Smooth muscle cell (in vitro differentiated cells): ENCODE data around the gene IPPK. TPM values are rescaled to one million over a fixed set of nuclear protein-coding genes. Genes with fewer than 3 reads are reported as not detected.

ENCODE experiments used
- DNase-seq: peaks from one replicate; lab custom pipeline; 2025; ENCODE audit not compliant: unreplicated experiment; lab: John Stamatoyannopoulos, UW
- H2AFZ ChIP-seq: fragments of 200-600 bp; sonication (generic); 2 replicates; pipeline ENCODE4 v1.6.0; 2016; ENCODE audit warnings: antibody characterized with exemption, low read depth, mild to moderate bottlenecking
- H3F3A ChIP-seq: fragments of 200-600 bp; sonication (generic); 2 replicates; pipeline ENCODE4 v1.6.0; 2017; ENCODE audit warnings: antibody characterized with exemption, low read depth
- H3K27ac ChIP-seq: fragments of 200-600 bp; sonication (generic); 2 replicates; pipeline ENCODE4 v1.5.1; 2016; ENCODE audit warnings: low read depth, mild to moderate bottlenecking
- H3K27me3 ChIP-seq: fragments of 200-600 bp; sonication (generic); 2 replicates; pipeline ENCODE4 v1.6.1; 2016; ENCODE audit warnings: low read depth, mild to moderate bottlenecking
- H3K36me3 ChIP-seq: fragments of 200-600 bp; sonication (generic); 2 replicates; pipeline ENCODE4 v1.5.1; 2016; ENCODE audit warnings: low read depth
- H3K4me1 ChIP-seq: fragments of 200-600 bp; sonication (generic); 2 replicates; pipeline ENCODE4 v1.5.1; 2016; ENCODE audit warnings: low read depth
- H3K4me2 ChIP-seq: fragments of 200-600 bp; sonication (generic); 2 replicates; pipeline ENCODE4 v1.6.0; 2016; ENCODE audit warnings: mild to moderate bottlenecking
- H3K4me3 ChIP-seq: fragments of 200-600 bp; sonication (generic); 2 replicates; pipeline ENCODE4 v1.5.1; 2016; ENCODE audit warnings: mild to moderate bottlenecking
- H3K79me2 ChIP-seq: fragments of 200-600 bp; sonication (generic); 2 replicates; pipeline ENCODE4 v1.6.0; 2016; ENCODE audit warnings: low read depth, mild to moderate bottlenecking
- H3K9ac ChIP-seq: fragments of 200-600 bp; sonication (generic); 2 replicates; pipeline ENCODE4 v1.6.0; 2016; ENCODE audit warnings: low read depth
- H3K9me3 ChIP-seq: fragments of 200-600 bp; sonication (generic); replicated peaks from 2 replicates; pipeline ENCODE4 v1.5.1; 2016; ENCODE audit warnings: low read depth
- H4K20me1 ChIP-seq: fragments of 200-600 bp; sonication (generic); 2 replicates; pipeline ENCODE4 v1.6.0; 2016; ENCODE audit warnings: low read depth
- WGBS: methylation state at CpG from one replicate; pipeline ENCODE4 v1.1.7; 2016; ENCODE audit warnings: low lambda C conversion rate; 5-methylcytosine and 5-hydroxymethylcytosine counted together
- polyA plus RNA-seq: library from polyadenylated mRNA; unstranded; fragments of >200 nt; fragmentation: Nextera tagmentation; extraction: Ambion mirVana; gene quantifications from 2 replicates; pipeline ENCODE4 v1.2.1, GENCODE V29; 2016
- total RNA-seq: library from RNA; depleted of rRNA; stranded (reverse); fragments of >200 nt; gene quantifications from 2 replicates; pipeline ENCODE4 v1.2.3, GENCODE V29; 2014
- TF ChIP-seq, protein P1 (sequence below): fragments of 200-600 bp; sonication (generic); IDR thresholded peaks from 2 replicates; pipeline ENCODE4 v1.5.1; 2017; ENCODE audit warnings: borderline replicate concordance, mild to moderate bottlenecking, antibody characterized with exemption; ENCODE audit not compliant: insufficient read depth, poor library complexity, severe bottlenecking

Gene IPPK
- total and polyA plus RNA-seq, 2 experiments from 2014 or later, result 9.4 to 22.1 TPM

DNA sequence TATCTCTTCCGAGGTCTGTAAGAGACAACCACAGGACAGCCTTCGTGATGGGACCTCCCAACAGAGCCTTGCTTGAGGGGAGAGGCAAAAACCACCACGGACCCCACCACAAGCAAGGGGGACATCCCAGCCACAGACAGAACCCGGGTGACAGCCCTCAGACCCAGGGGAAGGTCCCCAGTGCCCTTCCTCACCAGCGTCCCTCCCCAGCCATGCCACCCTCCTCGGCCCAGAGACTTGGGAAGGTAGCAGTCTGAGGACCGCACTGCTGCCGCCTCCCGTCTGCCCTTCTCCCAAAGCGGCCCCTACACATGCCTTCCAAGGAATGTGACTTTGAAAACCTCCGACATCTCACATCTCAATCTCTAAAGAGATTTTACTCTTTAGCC lies 13.4 kb downstream of the IPPK start:
- TF ChIP-seq, protein P1, sequence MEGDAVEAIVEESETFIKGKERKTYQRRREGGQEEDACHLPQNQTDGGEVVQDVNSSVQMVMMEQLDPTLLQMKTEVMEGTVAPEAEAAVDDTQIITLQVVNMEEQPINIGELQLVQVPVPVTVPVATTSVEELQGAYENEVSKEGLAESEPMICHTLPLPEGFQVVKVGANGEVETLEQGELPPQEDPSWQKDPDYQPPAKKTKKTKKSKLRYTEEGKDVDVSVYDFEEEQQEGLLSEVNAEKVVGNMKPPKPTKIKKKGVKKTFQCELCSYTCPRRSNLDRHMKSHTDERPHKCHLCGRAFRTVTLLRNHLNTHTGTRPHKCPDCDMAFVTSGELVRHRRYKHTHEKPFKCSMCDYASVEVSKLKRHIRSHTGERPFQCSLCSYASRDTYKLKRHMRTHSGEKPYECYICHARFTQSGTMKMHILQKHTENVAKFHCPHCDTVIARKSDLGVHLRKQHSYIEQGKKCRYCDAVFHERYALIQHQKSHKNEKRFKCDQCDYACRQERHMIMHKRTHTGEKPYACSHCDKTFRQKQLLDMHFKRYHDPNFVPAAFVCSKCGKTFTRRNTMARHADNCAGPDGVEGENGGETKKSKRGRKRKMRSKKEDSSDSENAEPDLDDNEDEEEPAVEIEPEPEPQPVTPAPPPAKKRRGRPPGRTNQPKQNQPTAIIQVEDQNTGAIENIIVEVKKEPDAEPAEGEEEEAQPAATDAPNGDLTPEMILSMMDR, result no peak
- no peak overlapping the region for H3K4me2 ChIP-seq
- peaks cover 63% of the 10 kb centered on the region for H4K20me1 ChIP-seq
- H3K27ac ChIP-seq, result no peak overlapping the region
- no peak for DNase-seq
- H3K4me1 ChIP-seq, result peaks cover 11% of the 10 kb centered on the region
- H3K9me3 ChIP-seq, result no peaks in the 10 kb centered on the region
- H2AFZ ChIP-seq, result no peak overlapping the region
- no peaks in the 10 kb centered on the region for H3F3A ChIP-seq
- peaks cover 30% of the 10 kb centered on the region for H3K79me2 ChIP-seq
- 94% methylated on average over 11 of the region's 11 CpGs for WGBS
- H3K9ac ChIP-seq, result no peak overlapping the region
- no peaks in the 10 kb centered on the region for H3K27me3 ChIP-seq
- no peak overlapping the region for H3K4me3 ChIP-seq
- H3K36me3 ChIP-seq, result no peaks in the 10 kb centered on the region

DNA sequence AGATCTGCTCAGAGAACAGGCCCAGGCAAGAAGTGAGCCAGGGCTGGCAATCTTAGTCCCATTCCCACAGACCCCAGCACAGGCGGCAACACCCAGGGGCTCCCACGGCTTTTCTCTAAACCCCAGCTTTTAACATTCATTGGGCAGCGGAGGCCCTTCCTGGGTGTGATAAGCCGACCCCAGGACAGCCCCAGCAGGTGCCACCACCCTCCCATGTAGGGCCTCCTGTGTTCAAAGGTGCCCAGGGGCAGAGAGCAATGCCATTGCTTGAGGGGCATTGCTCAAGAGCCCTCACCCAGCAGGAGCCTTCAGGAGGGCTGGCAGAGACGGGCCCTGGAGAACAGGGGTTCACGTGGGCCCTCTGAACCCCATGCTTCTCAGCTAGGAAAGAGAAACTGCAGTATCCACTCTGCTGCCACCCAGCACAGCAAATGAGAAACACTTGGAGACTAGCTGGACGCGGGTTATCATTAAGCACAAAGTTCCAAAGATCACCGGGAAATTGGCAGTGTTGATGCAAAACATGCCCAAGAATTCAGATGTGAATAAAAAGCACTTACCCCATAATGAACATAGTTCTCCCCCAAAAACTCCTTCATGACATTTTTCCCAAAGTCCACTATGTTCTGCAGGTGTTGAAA lies 13.9 kb downstream of the IPPK start:
- TF ChIP-seq, protein P1, result no peak
- Histone ChIP-seq H3K79me2 (peaks cover 25% of the 10 kb centered on the region), H3K27me3 (no peaks in the 10 kb centered on the region), H3K4me1 (peaks cover 11% of the 10 kb centered on the region), H3K27ac (peak overlapping the region; percentile 7), H2AFZ (no peak overlapping the region), H3K9ac (no peak overlapping the region), H3K36me3 (no peaks in the 10 kb centered on the region), H4K20me1 (peaks cover 63% of the 10 kb centered on the region), H3F3A (no peaks in the 10 kb centered on the region), H3K4me3 (no peak overlapping the region), H3K9me3 (no peaks in the 10 kb centered on the region), H3K4me2 (no peak overlapping the region)
- WGBS, result 91% methylated on average over 9 of the region's 9 CpGs
- DNase-seq, result no peak

DNA sequence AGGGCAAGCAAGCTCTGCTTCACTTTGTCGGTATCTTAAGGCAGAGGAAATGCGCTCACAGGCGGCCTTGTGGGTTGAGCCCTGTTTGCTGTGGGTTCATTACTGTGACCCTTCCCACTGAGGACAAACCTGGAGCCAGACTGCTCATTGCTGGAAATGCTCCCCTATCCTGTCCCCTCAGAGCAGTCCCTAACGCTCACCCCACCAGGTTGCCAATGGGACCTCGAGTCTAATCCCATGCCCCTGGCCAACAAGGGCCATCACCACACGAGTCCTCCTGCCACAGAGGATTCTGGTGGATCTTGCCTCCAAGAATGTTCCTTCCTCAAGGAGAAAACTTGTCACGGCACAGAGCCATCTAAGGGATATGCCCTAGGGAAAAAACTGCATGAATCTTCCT lies 14.6 kb downstream of the IPPK start:
- H2AFZ ChIP-seq, result no peak overlapping the region
- TF ChIP-seq, protein P1, result no peak
- 96% methylated on average over 7 of the region's 7 CpGs for WGBS

More for the DNA sequence above, 14.6 kb downstream of the IPPK start:
- H3K79me2 ChIP-seq, result peaks cover 19% of the 10 kb centered on the region
- peaks cover 11% of the 10 kb centered on the region for H3K4me1 ChIP-seq
- H3K36me3 ChIP-seq, result no peaks in the 10 kb centered on the region
- H3F3A ChIP-seq, result no peaks in the 10 kb centered on the region
- no peaks in the 10 kb centered on the region for H3K27me3 ChIP-seq
- no peaks in the 10 kb centered on the region for H3K9me3 ChIP-seq
- no peak overlapping the region for H3K9ac ChIP-seq
- peak overlapping the region; percentile 7 for H3K27ac ChIP-seq
- no peak overlapping the region for H3K4me2 ChIP-seq
- H4K20me1 ChIP-seq, result peaks cover 63% of the 10 kb centered on the region
- no peak for DNase-seq
- no peak overlapping the region for H3K4me3 ChIP-seq
